ENCODE measurements around the gene DBH. TPM values are rescaled to one million over a fixed set of nuclear protein-coding genes. Genes with fewer than 3 reads are reported as not detected.

DBH gene
- total RNA-seq, 4 donors from 2014 or later = not detected

DNA sequence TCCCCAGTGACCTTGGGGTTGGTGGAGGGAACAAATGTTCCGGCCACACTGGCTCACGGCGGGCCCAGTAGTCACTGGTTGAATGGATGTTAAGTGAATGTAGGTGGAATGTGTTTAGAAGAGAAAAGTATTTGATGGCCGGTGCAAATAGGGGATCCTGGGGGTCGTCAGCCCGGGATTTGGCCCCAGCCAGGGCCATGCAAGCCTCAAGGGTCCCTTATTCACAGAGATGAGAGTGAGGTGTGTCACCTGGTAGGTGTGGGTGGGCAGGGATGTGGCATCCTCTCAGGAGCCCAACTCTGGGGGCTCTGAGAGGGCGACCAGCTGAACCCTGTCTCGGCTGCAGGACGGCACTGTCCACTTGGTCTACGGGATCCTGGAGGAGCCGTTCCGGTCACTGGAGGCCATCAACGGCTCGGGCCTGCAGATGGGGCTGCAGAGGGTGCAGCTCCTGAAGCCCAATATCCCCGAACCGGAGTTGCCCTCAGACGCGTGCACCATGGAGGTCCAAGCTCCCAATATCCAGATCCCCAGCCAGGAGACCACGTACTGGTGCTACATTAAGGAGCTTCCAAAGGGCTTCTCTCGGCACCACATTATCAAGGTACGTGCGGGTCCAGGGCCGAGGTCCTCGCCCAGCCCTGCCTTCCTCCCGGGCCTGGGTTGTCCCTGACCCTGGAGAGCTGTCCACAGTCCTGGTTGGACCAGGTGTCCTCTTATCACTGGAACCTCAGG is 5.9 kb downstream of the DBH start:
- no peak for TF ChIP-seq POLR2A (IDR thresholded peaks at IDR 0.05)
- TF ChIP-seq, protein P1, sequence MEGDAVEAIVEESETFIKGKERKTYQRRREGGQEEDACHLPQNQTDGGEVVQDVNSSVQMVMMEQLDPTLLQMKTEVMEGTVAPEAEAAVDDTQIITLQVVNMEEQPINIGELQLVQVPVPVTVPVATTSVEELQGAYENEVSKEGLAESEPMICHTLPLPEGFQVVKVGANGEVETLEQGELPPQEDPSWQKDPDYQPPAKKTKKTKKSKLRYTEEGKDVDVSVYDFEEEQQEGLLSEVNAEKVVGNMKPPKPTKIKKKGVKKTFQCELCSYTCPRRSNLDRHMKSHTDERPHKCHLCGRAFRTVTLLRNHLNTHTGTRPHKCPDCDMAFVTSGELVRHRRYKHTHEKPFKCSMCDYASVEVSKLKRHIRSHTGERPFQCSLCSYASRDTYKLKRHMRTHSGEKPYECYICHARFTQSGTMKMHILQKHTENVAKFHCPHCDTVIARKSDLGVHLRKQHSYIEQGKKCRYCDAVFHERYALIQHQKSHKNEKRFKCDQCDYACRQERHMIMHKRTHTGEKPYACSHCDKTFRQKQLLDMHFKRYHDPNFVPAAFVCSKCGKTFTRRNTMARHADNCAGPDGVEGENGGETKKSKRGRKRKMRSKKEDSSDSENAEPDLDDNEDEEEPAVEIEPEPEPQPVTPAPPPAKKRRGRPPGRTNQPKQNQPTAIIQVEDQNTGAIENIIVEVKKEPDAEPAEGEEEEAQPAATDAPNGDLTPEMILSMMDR (IDR thresholded peaks at IDR 0.05) = no peak
- Histone ChIP-seq H3K4me3 (no peak overlapping the region), H3K27me3 (no peaks in the 10 kb centered on the region), H3K27ac (no peak overlapping the region), H3K4me1 (no peaks in the 10 kb centered on the region), H3K9me3 (no peaks in the 10 kb centered on the region), H3K36me3 (no peaks in the 10 kb centered on the region)
- DNase-seq = no peak

DNA sequence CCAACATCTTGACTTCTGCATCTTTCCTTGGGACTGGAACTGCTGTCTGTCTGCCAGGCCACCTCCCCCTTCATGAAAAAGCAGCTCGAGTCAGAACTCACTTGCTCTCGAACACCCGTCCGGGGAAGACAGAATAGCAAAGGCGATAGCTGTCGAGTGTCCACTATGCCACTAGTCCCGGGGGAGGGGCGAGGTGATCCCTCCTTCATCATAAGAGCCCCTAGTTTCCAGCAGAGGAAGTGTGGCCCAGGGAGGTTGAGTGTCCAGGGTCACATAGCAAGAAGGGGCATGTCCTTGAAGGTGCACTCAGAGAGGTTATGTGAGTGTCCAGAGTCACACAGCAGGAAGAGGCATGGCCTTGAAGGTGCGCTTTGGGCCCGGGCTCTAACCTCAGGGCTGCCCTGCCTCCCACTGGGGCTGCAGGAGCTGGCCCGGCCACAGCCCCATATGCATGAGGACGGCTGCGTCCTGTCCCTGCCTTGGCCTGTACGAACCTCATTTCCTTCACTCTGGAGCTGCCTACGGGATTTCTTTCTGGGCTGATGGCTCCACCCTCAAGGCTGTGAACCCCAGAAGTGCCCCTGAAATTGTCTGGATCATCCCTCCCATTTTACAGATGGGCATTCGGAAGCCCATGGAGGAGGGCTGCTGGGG is 6.7 kb downstream of the DBH start:
- Histone ChIP-seq H3K27ac (no peak overlapping the region), H3K4me1 (no peaks in the 10 kb centered on the region), H3K4me3 (no peak overlapping the region), H3K27me3 (no peaks in the 10 kb centered on the region), H3K36me3 (no peaks in the 10 kb centered on the region), H3K9me3 (no peaks in the 10 kb centered on the region)
- no peak for DNase-seq
- TF ChIP-seq, protein P1 (IDR thresholded peaks at IDR 0.05) = no peak
- no peak for TF ChIP-seq POLR2A (IDR thresholded peaks at IDR 0.05)

DNA sequence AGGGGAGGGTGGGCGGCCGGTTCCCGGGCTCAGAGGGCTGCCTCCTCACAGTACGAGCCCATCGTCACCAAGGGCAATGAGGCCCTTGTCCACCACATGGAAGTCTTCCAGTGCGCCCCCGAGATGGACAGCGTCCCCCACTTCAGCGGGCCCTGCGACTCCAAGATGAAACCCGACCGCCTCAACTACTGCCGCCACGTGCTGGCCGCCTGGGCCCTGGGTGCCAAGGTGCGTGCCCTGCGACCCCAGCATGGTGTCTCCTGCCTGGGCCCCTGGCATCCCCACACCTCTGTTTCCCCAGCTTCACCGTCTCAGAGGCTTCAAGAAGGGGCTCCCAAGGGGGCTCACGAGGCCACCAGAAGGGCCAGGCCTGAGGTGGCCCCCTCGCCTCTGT is 7.2 kb downstream of the DBH start:
- TF ChIP-seq, protein P1 (IDR thresholded peaks at IDR 0.05) = no peak
- TF ChIP-seq POLR2A (IDR thresholded peaks at IDR 0.05) = no peak
- Histone ChIP-seq H3K27me3 (no peaks in the 10 kb centered on the region), H3K4me1 (no peaks in the 10 kb centered on the region), H3K36me3 (no peaks in the 10 kb centered on the region), H3K4me3 (no peak overlapping the region), H3K9me3 (no peaks in the 10 kb centered on the region), H3K27ac (no peak overlapping the region)
- DNase-seq = no peak

DNA sequence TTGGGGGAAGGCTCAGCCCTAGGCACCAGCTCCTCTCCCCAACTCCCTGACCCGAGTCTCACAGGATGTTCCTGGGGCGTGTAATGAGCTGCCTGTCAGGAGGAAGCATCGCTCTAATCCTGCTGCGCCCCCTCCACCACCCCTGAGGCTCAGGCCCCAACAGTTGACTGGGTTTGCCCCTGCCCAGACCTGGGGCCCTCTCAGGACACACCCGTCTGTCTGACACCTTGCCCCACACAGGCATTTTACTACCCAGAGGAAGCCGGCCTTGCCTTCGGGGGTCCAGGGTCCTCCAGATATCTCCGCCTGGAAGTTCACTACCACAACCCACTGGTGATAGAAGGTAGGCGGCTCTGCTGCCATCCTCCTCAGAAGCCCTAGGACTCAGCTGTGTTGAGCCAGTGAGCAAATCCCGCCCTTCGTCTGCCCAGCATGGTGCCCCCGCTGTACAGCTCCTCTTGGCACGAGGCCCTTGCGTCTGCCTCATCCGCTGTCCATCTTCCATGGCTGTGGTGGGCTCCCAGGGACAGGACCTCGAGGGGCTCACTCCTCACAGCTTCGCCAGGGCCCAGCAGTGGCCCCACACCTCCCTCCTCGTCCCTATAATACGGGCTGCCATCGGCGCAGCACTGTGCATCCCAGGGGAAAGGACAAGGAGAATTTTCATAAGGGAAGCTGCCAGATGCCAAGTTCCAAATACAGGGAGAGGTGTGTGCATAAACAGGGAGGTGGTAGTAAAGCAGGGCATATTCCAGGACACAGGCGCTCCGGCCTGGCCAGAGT is 8.0 kb downstream of the DBH start:
- Histone ChIP-seq H3K27ac (no peak overlapping the region), H3K4me3 (no peak overlapping the region), H3K9me3 (no peaks in the 10 kb centered on the region), H3K4me1 (no peaks in the 10 kb centered on the region), H3K36me3 (no peaks in the 10 kb centered on the region), H3K27me3 (no peaks in the 10 kb centered on the region)
- no peak for DNase-seq
- TF ChIP-seq POLR2A (IDR thresholded peaks at IDR 0.05) = no peak
- TF ChIP-seq, protein P1 (IDR thresholded peaks at IDR 0.05) = no peak

DNA sequence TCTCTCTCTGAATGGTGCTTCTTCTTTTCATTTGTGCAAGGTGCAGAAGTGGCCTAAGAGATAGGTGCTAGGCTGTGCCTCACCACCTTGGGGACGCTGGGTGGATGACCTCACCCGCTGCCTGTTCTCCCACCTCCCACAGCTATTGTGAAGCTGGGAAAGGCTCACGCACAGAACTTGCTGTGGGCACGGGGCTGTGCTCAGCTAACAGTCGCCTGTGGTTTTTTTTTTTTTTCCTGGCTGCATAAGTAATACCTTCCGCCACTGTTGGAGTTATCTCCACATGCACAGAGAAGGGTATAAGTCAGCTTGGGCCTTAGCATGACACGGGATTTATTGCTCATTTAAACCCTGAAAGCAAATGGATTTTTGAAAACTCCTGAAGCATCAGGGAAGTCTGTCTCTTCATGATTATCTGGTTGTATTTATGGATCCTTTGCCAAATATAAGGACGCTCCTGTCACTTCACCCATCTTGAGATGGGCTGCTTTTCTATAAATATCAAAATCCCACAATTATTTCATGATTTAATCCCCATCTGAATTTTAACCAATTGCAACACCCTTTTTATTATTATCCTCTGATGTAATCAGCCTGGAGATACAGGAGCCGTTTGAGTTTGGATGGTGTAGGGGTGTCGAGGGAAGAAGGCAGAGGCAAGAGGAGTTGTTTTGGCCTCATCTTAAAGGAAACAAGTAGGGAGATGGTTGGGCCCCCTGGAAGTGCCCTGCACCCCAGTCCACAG is 9.0 kb downstream of the DBH start:
- Histone ChIP-seq H3K9me3 (no peaks in the 10 kb centered on the region), H3K4me1 (no peaks in the 10 kb centered on the region), H3K4me3 (no peak overlapping the region), H3K27ac (no peak overlapping the region), H3K27me3 (no peaks in the 10 kb centered on the region), H3K36me3 (no peaks in the 10 kb centered on the region)
- no peak for DNase-seq
- TF ChIP-seq, protein P1 (IDR thresholded peaks at IDR 0.05) = no peak
- no peak for TF ChIP-seq POLR2A (IDR thresholded peaks at IDR 0.05)
